Spleen (tissue), 7 donors: ENCODE measurements around the gene PIGN.

ENCODE experiments used
- CTCF ChIP-seq, 11 experiments: fragments of 200-600 bp in 7 of 11; fragments of 450-650 bp in 4 of 11; sonication (generic) in 4 of 11; IDR thresholded peaks in 8 of 11; conservative IDR thresholded peaks in 3 of 11; 1 replicate in 7 of 11; 2 replicates in 4 of 11; pipeline versions ENCODE4 v1.4.0 to v1.8.0; 2016 to 2021; ENCODE audit warnings: antibody characterized with exemption in 11 of 11, inconsistent platforms in 4 of 11, mild to moderate bottlenecking in 1 of 11
- POLR2A ChIP-seq, 3 donors: fragments of 450-650 bp; IDR thresholded peaks; one replicate each; pipeline ENCODE4 v1.5.1; 2017; ENCODE audit warnings: antibody characterized with exemption in 3 of 3, mild to moderate bottlenecking in 1 of 3
- POLR2AphosphoS5 ChIP-seq, 3 donors: sonication (generic); formaldehyde crosslinking; IDR thresholded peaks; one replicate each; pipeline ENCODE4 v1.5.1; 2017; ENCODE audit warnings: antibody characterized with exemption in 3 of 3
- donor health status: DM: no; HTN: no; CAD: no; lungs with moderate emphysema.
- donor health status: DM: no; HTN: no; CAD: no.
- donor health status: DM: no; HTN: no; CAD: no.

GRCh38 chr18:62023536-62023935 lies 163.3 kb downstream of the PIGN start:
- TF ChIP-seq CTCF (IDR thresholded peaks at IDR 0.05 in 8 of 11, conservative IDR thresholded peaks at IDR 0.05 in 3 of 11) (no peak), POLR2A (IDR thresholded peaks at IDR 0.05) (no peak), POLR2AphosphoS5 (IDR thresholded peaks at IDR 0.05) (no peak)
